A673 (cell line): ENCODE results near the gene SEPTIN10. TPM values are rescaled to one million over a fixed set of nuclear protein-coding genes. Genes with fewer than 3 reads are reported as not detected.

Source experiments
- BruUV-seq: library from RNA; stranded (reverse); fragments of 400-500 nt; replicated peaks from 2 replicates; lab custom pipeline; 2021; lab: Mats Ljungman, UMichigan
- CTCF ChIA-PET: fragments of 300-600 bp; sonication (Branson Sonifier 250); formaldehyde crosslinking; loops from one replicate; lab custom pipeline; 2022; ENCODE audit warnings: antibody characterized with exemption; lab: Charles Lee
- POLR2A ChIA-PET: fragments of 300-600 bp; sonication (Branson Sonifier 250); formaldehyde crosslinking; loops from one replicate; lab custom pipeline; 2022; ENCODE audit warnings: antibody characterized with exemption; ENCODE audit not compliant: low non-redundant PET; lab: Charles Lee
- DNase-seq: peaks from one replicate; pipeline ENCODE4 v3.0.0-alpha.2; 2015; ENCODE audit warnings: low spot score
- H3K27ac ChIP-seq: fragments of 200-600 bp; sonication (generic); 2 replicates; pipeline ENCODE4 v1.5.1; 2016; ENCODE audit warnings: mixed run types, low read depth, mild to moderate bottlenecking, mixed read lengths, antibody characterized with exemption, low read length; ENCODE audit not compliant: poor library complexity, severe bottlenecking
- H3K27me3 ChIP-seq: fragments of 200-600 bp; sonication (generic); replicated peaks from 2 replicates; pipeline ENCODE4 v1.6.1; 2017; ENCODE audit warnings: mixed run types, low read depth, mild to moderate bottlenecking, mixed read lengths, antibody characterized with exemption, low read length; ENCODE audit not compliant: insufficient read depth, poor library complexity
- H3K36me3 ChIP-seq: fragments of 200-600 bp; sonication (generic); 2 replicates; pipeline ENCODE4 v1.6.1; 2016; ENCODE audit warnings: mixed run types, mild to moderate bottlenecking, mixed read lengths, antibody characterized with exemption, low read length; ENCODE audit not compliant: insufficient read depth, poor library complexity, severe bottlenecking
- H3K4me1 ChIP-seq: fragments of 200-600 bp; sonication (generic); 2 replicates; pipeline ENCODE4 v1.6.1; 2017; ENCODE audit warnings: mixed run types, mild to moderate bottlenecking, mixed read lengths, antibody characterized with exemption, low read length; ENCODE audit not compliant: insufficient read depth, poor library complexity, severe bottlenecking
- H3K4me3 ChIP-seq: fragments of 200-600 bp; sonication (generic); 2 replicates; pipeline ENCODE4 v1.5.1; 2016; ENCODE audit warnings: low read depth, mixed run types, mild to moderate bottlenecking, mixed read lengths, low read length; ENCODE audit not compliant: poor library complexity, severe bottlenecking
- H3K9me3 ChIP-seq: fragments of 200-600 bp; sonication (generic); 2 replicates; pipeline ENCODE4 v1.6.1; 2016; ENCODE audit warnings: mixed run types, low read depth, mild to moderate bottlenecking, mixed read lengths, antibody characterized with exemption, low read length; ENCODE audit not compliant: poor library complexity, severe bottlenecking
- CTCF ChIP-seq: fragments of 300-800, 200-600 bp; sonication (generic); conservative IDR thresholded peaks from 2 replicates; pipeline ENCODE4 v1.5.1; 2017; ENCODE audit warnings: low read depth, mild to moderate bottlenecking, antibody characterized with exemption, low read length, moderate library complexity, mixed read lengths
- EZH2 ChIP-seq: fragments of 200-600 bp; sonication (generic); IDR thresholded peaks from 2 replicates; pipeline ENCODE4 v1.6.1; 2017; ENCODE audit warnings: borderline replicate concordance, low read depth, mild to moderate bottlenecking, mixed read lengths, antibody characterized with exemption, low read length; ENCODE audit not compliant: poor library complexity, severe bottlenecking
- intact Hi-C: fragments of 100-400 bp; cut with micrococcal nuclease; formaldehyde crosslinking; loops from one replicate; pipeline ENCODE4 v1.10.0; 2022; ENCODE audit not compliant: unreplicated experiment
- total RNA-seq: library from RNA; stranded (reverse); gene quantifications from 2 replicates; pipeline ENCODE4 v1.2.3, GENCODE V29; 2021

SEPTIN10 gene
- total RNA-seq, 1 experiment from 2014 or later, result 118 TPM

- intact Hi-C loops, result loop anchor here (5.0 kb wide), 1 partner anchor 62 kb away; no protein-coding TSS in a partner anchor
- Histone ChIP-seq H3K4me3 (peak overlapping the region; percentile 42), H3K27ac (peak overlapping the region; percentile 93), H3K27me3 (no peaks in the 10 kb centered on the region), H3K9me3 (no peaks in the 10 kb centered on the region), H3K4me1 (peaks cover 48% of the 10 kb centered on the region), H3K36me3 (no peaks in the 10 kb centered on the region)
- TF ChIP-seq EZH2, result no peak
- TF ChIP-seq CTCF, result no peak
- peak; percentile 69 for DNase-seq
- ChIA-PET POLR2A (no interaction called here), CTCF (no interaction called here)
- BruUV-seq, result TSS peak; percentile 75
Measured at GRCh38 chr2:109609352-109610024, 4.3 kb downstream of the SEPTIN10 start.

GRCh38 chr2:109607766-109608165, 6.0 kb downstream of the SEPTIN10 start:
- H3K27ac ChIP-seq, result no peak overlapping the region

GRCh38 chr2:109604597-109604996, 9.2 kb downstream of the SEPTIN10 start:
- Histone ChIP-seq H3K36me3 (no peaks in the 10 kb centered on the region), H3K4me1 (peaks cover 56% of the 10 kb centered on the region), H3K4me3 (no peak overlapping the region), H3K27me3 (no peaks in the 10 kb centered on the region), H3K9me3 (no peaks in the 10 kb centered on the region), H3K27ac (no peak overlapping the region)
- TF ChIP-seq CTCF (no peak), EZH2 (no peak)
- no TSS peak for BruUV-seq
- no peak for DNase-seq
- intact Hi-C loops, result no loop called here
- CTCF ChIA-PET, result no interaction called here
- POLR2A ChIA-PET, result no interaction called here

More at GRCh38 chr2:109607766-109608165, 6.0 kb downstream of the SEPTIN10 start:
- intact Hi-C loops, result no loop called here
- BruUV-seq, result no TSS peak
- peaks cover 50% of the 10 kb centered on the region for H3K4me1 ChIP-seq
- DNase-seq, result no peak
- CTCF ChIA-PET, result no interaction called here
- H3K36me3 ChIP-seq, result no peaks in the 10 kb centered on the region
- no peak for TF ChIP-seq CTCF
- no peak for TF ChIP-seq EZH2
- H3K4me3 ChIP-seq, result no peak overlapping the region
- POLR2A ChIA-PET, result no interaction called here
- H3K27me3 ChIP-seq, result no peaks in the 10 kb centered on the region
- H3K9me3 ChIP-seq, result no peaks in the 10 kb centered on the region
